Sciatic nerve (tissue), 2 donors: ENCODE measurements around the gene MRPL32. TPM values are rescaled to one million over a fixed set of nuclear protein-coding genes. Genes with fewer than 3 reads are reported as not detected.
A peak's percentile ranks its signal among the peaks of the same experiment; 100 is the strongest.

ENCODE experiments used
- ATAC-seq: fragments of 200-7000 bp; cut with Tn5 transposase; one replicate; pipeline ENCODE4 v1.9.1; 2020; ENCODE audit warnings: mild to moderate bottlenecking, moderate library complexity
- DNase-seq: peaks from one replicate; pipeline ENCODE4 v3.0.0-alpha.2; 2020; ENCODE audit warnings: low spot score
- intact Hi-C: fragments of 100-400 bp; cut with DNase I; formaldehyde crosslinking; loops from one replicate; pipeline ENCODE4 v1.14.2; 2022
- total RNA-seq: library from RNA; stranded (reverse); fragmentation: NEBNext Ultra II Directional; extraction: Animal tissue kit (Norgen Biotek cat#: 25700); gene quantifications from one replicate; pipeline ENCODE4 v1.2.1, GENCODE V29; 2021
- donor health status: DM: no; HTN: no; CAD: no.
- donor health status: DM: no; HTN: no; CAD: no.

The MRPL32 gene
- total RNA-seq, 1 donor from 2014 or later, result 45.3 TPM

- DNase-seq (no peak), ATAC-seq (no peak)
- intact Hi-C loops, result no loop called here
Measured at GRCh38 chr7:42959549-42959948, 27.4 kb downstream of the MRPL32 start.

- ATAC-seq (no peak), DNase-seq (no peak)
- intact Hi-C loops, result no loop called here
Measured at GRCh38 chr7:42960762-42961161, 28.6 kb downstream of the MRPL32 start.

GRCh38 chr7:42961170-42961569 is 29.0 kb downstream of the MRPL32 start:
- ATAC-seq, result no peak
- DNase-seq, result no peak
- intact Hi-C loops, result no loop called here

GRCh38 chr7:42964293-42964692 is 32.1 kb downstream of the MRPL32 start:
- DNase-seq, result no peak
- ATAC-seq, result no peak
- intact Hi-C loops, result no loop called here

- intact Hi-C loops, result loop anchor here (5.0 kb wide), 1 partner anchor 147 kb away; the partner anchor contains the start of gene HECW1
- ATAC-seq (no peak), DNase-seq (no peak)
Measured at GRCh38 chr7:42964849-42965805, 33.0 kb downstream of the MRPL32 start.

GRCh38 chr7:42967391-42967790 is 35.2 kb downstream of the MRPL32 start:
- ATAC-seq (no peak), DNase-seq (no peak)
- intact Hi-C loops, result loop anchor here (5.0 kb wide), 1 partner anchor 145 kb away; the partner anchor contains the start of gene HECW1

GRCh38 chr7:42972699-42973500 is 40.7 kb downstream of the MRPL32 start:
- intact Hi-C loops, result no loop called here
- peak; percentile 63 for DNase-seq

GRCh38 chr7:42976371-42976770 is 44.2 kb downstream of the MRPL32 start:
- intact Hi-C loops, result no loop called here
- DNase-seq, result no peak
- ATAC-seq, result no peak

More at GRCh38 chr7:42972699-42973500, 40.7 kb downstream of the MRPL32 start:
- peak; percentile 95 for ATAC-seq

- intact Hi-C loops, result no loop called here
- no peak for ATAC-seq
- DNase-seq, result no peak
Measured at GRCh38 chr7:42978496-42978895, 46.3 kb downstream of the MRPL32 start.

GRCh38 chr7:42980084-42980483 is 47.9 kb downstream of the MRPL32 start:
- intact Hi-C loops, result no loop called here
- ATAC-seq, result no peak
- DNase-seq, result no peak

- ATAC-seq (no peak), DNase-seq (no peak)
- intact Hi-C loops, result no loop called here
Measured at GRCh38 chr7:42980514-42980913, 48.3 kb downstream of the MRPL32 start.

GRCh38 chr7:42981601-42982000 is 49.4 kb downstream of the MRPL32 start:
- peak; percentile 28 for ATAC-seq
- intact Hi-C loops, result no loop called here

GRCh38 chr7:42982604-42983115 is 50.5 kb downstream of the MRPL32 start:
- DNase-seq (no peak), ATAC-seq (no peak)
- intact Hi-C loops, result no loop called here

More at GRCh38 chr7:42981601-42982000, 49.4 kb downstream of the MRPL32 start:
- DNase-seq, result no peak

GRCh38 chr7:42984137-42984536 is 52.0 kb downstream of the MRPL32 start:
- no peak for ATAC-seq
- intact Hi-C loops, result no loop called here
- DNase-seq, result no peak

- DNase-seq (no peak), ATAC-seq (no peak)
- intact Hi-C loops, result no loop called here
Measured at GRCh38 chr7:42986213-42986612, 54.0 kb downstream of the MRPL32 start.

GRCh38 chr7:42986781-42987248 is 54.6 kb downstream of the MRPL32 start:
- no peak for DNase-seq
- intact Hi-C loops, result no loop called here
- ATAC-seq, result no peak
